GM06990 (cell line): ENCODE measurements around the gene RALA.

Experiments used
- DNase-seq: peaks from one replicate; pipeline ENCODE4 v3.0.0-alpha.2; 2011; ENCODE audit not compliant: insufficient read length; ENCODE audit errors: extremely low read depth
- H3K27me3 ChIP-seq: replicated peaks from 2 replicates; pipeline ENCODE4 v1.6.0; 2011; ENCODE audit warnings: low read length; ENCODE audit not compliant: control insufficient read depth, insufficient read depth
- H3K36me3 ChIP-seq: 2 replicates; pipeline ENCODE4 v1.5.1; 2011; ENCODE audit warnings: low read length; ENCODE audit not compliant: control insufficient read depth, insufficient read depth
- H3K4me3 ChIP-seq: replicated peaks from 2 replicates; pipeline ENCODE4 v1.5.1; 2011; ENCODE audit warnings: low read depth, mild to moderate bottlenecking, control low read depth, low read length
- TF ChIP-seq, protein P1 (sequence below): IDR thresholded peaks from 2 replicates; pipeline ENCODE4 v1.5.1; 2011; ENCODE audit warnings: low read length, control low read depth, mild to moderate bottlenecking, inconsistent platforms; ENCODE audit not compliant: insufficient read depth, poor library complexity, severe bottlenecking

Gene RALA

DNA sequence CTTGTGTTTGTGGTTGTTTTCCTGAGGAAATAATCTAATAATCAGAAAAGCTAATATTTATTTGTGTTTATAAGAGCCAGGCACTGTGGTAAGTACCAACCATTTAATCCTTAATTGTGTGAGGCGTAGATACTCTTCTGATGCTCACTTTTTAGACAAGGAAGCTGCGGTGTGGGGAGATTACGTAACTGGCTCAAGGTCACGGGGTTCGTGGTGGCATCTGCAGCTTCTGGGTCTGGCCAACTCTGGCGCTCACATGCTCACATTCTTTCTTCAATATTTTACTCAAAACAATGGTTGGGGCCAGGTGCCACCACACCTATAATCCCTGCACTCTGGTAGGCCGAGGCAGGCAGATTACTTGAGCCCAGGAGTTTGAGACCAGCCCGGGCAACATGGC lies 77.6 kb downstream of the RALA start:
- H3K36me3 ChIP-seq, result peaks cover 4% of the 10 kb centered on the region

GRCh38 chr7:39702133-39702532 lies 78.8 kb downstream of the RALA start:
- no peaks in the 10 kb centered on the region for H3K27me3 ChIP-seq
- no peak for DNase-seq
- peaks cover 4% of the 10 kb centered on the region for H3K36me3 ChIP-seq
- no peak overlapping the region for H3K4me3 ChIP-seq
- TF ChIP-seq, protein P1, sequence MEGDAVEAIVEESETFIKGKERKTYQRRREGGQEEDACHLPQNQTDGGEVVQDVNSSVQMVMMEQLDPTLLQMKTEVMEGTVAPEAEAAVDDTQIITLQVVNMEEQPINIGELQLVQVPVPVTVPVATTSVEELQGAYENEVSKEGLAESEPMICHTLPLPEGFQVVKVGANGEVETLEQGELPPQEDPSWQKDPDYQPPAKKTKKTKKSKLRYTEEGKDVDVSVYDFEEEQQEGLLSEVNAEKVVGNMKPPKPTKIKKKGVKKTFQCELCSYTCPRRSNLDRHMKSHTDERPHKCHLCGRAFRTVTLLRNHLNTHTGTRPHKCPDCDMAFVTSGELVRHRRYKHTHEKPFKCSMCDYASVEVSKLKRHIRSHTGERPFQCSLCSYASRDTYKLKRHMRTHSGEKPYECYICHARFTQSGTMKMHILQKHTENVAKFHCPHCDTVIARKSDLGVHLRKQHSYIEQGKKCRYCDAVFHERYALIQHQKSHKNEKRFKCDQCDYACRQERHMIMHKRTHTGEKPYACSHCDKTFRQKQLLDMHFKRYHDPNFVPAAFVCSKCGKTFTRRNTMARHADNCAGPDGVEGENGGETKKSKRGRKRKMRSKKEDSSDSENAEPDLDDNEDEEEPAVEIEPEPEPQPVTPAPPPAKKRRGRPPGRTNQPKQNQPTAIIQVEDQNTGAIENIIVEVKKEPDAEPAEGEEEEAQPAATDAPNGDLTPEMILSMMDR, result no peak

More for the DNA sequence above, 77.6 kb downstream of the RALA start:
- H3K27me3 ChIP-seq, result no peaks in the 10 kb centered on the region
- TF ChIP-seq, protein P1, result no peak
- no peak for DNase-seq
- H3K4me3 ChIP-seq, result no peak overlapping the region

- no peak for DNase-seq
- TF ChIP-seq, protein P1, result no peak
- Histone ChIP-seq H3K27me3 (no peaks in the 10 kb centered on the region), H3K4me3 (no peak overlapping the region), H3K36me3 (peaks cover 2% of the 10 kb centered on the region; the same call in 1 of the 2 replicates)
These were observed 79.8 kb downstream of the RALA start for GRCh38 chr7:39703144-39703543.

DNA sequence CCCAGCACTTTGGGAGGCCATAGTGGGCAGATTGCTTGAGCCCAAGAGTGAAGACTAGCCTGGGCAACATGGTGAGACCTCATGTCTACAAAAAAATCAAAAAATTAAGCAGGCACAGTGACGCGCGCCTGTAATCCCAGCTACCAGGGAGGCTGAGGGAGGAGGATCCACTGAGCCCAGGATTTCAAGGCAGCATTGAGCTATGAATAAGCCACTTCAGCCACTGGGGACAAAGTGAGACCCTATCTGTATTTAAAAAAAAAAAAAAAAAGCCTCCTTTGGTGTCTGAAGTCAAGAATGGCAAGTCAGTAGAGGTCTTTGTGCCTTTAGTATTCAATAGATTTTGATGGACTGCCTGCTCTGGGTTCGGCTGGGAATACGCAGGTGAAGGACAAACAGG lies 85.7 kb downstream of the RALA start:
- Histone ChIP-seq H3K4me3 (no peak overlapping the region), H3K36me3 (no peaks in the 10 kb centered on the region), H3K27me3 (no peaks in the 10 kb centered on the region)
- no peak for DNase-seq
- TF ChIP-seq, protein P1, result no peak

DNA sequence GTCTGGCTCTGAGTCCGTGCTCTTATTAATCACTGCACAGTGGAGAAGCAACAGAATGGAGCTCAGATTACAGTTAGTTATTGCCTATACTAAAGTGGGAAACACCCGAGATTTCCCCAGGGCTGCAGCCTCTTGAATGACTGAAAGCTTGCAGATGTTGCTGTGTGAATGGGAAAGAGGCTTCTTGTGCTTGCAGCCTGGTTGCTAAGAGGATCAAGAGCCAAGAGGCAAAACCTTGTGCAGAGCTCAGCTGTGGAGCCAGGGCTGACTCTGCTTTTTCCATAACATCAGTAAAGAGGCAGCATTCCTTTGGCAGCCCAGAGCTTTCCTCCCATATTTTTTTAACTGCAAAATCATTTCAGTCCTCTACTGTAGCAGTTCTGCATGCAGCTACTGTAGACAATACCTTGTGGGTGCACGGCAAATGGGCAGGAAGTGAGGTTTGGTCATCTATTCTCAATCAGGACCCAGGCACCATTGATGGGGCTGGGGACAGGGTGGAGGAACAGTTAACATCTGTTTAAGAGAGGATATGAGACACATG lies 86.5 kb downstream of the RALA start:
- Histone ChIP-seq H3K36me3 (no peaks in the 10 kb centered on the region), H3K27me3 (no peaks in the 10 kb centered on the region), H3K4me3 (no peak overlapping the region)
- TF ChIP-seq, protein P1, result no peak
- DNase-seq, result peak; percentile 9

GRCh38 chr7:39712751-39713150 lies 89.4 kb downstream of the RALA start:
- Histone ChIP-seq H3K4me3 (no peak overlapping the region), H3K36me3 (no peaks in the 10 kb centered on the region), H3K27me3 (no peaks in the 10 kb centered on the region)
- TF ChIP-seq, protein P1, result no peak
- DNase-seq, result no peak
